SH-SY5Y (cell line): ENCODE results near the gene SEMA4A.

Experiments used
- GATA2 ChIP-seq: IDR thresholded peaks from 2 replicates; pipeline ENCODE4 v1.6.1; 2011; ENCODE audit warnings: mild to moderate bottlenecking, low read depth, low read length
- GATA3 ChIP-seq: IDR thresholded peaks from 2 replicates; pipeline ENCODE4 v1.6.1; 2011; ENCODE audit warnings: low read depth, mild to moderate bottlenecking, low read length, moderate library complexity

DNA sequence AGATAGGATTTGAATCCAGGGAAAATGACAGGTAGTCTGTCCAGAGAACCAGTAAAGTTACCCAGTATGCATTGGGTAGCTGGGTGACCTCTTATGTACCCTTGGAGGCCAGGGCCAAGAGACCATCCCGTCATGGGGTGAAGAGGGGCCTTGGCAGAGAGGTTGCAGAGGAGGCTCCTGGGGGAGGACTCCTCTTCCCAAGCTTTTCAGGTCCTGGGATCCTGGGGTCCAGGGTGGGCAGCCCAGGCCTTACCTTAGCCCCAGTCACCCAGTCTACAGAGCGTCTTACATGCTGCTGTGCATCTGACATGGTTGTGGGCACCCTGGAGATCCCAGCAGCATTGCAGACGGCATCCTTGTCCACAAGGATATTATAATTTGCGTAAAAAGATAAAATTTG is 73.4 kb downstream of the SEMA4A start:
- TF ChIP-seq GATA2 (no peak), GATA3 (no peak)
